GM15510 (cell line): ENCODE results near the gene SRPK3.

Experiments used
- POLR2A ChIP-seq: IDR thresholded peaks from 3 replicates; pipeline ENCODE4 v1.6.1; 2011; ENCODE audit warnings: borderline replicate concordance; ENCODE audit not compliant: insufficient read length; ENCODE audit errors: extremely low read depth

The SRPK3 gene

GRCh38 chrX:153825042-153825441, 44.2 kb downstream of the SRPK3 start:
- no peak for TF ChIP-seq POLR2A

DNA sequence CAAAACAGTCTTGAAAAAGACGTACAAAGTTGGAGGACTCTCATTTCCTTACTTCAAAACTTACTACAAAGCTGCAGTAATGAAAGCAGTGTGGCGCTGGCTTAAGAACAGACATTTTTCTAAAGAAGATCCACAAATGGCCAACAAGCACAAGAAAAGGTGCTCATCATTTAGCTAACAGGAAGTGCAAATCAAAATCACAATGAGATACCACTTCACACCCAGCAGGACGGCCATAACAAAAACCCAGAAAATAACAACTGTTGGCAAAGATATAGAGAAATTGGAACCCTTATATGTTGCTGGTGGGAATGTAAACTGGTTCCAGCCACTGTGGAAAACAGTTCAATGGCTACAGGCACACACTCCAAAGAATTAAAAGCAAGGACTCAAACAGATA, 46.2 kb downstream of the SRPK3 start:
- no peak for TF ChIP-seq POLR2A

DNA sequence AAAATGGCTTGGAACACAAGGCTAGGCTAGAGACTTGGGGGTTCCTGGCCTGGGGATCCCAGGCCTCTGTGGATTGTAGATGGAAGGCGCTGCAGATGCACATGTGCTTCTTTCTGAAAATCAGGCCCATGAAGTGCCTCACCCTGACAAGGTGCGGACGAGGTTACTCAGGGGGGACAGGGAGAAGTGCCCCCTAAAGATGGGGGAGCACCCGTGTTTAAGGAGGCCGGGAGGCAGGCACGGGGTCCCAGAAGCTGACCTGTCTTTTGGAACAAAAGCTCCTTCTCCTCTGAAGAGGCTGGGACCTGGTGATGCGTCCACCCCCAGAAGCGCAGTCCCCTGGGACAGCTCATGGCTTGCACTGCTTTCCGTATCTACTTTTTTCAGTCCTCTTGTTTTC, 47.1 kb downstream of the SRPK3 start:
- TF ChIP-seq POLR2A, result no peak

DNA sequence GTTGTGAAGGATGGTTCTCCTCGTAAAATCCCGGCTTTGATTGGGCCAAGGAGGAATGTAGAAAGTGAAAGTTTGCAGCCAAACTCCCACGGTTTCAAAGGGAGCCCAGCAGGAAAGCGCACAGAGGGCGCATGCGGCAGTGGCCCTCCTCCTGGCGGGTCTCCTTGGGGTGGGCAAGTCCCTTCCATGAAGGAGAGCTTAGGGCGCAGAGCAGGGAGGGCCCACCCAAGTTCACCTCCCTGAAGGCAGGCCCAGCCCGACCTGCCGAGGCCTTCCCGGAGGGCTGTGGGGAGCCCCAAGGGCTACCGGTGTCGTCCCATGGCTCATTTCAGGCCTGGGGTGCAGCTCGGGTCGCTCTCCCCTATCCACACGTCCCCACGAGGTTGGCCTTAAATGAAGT, 47.5 kb downstream of the SRPK3 start:
- no peak for TF ChIP-seq POLR2A

DNA sequence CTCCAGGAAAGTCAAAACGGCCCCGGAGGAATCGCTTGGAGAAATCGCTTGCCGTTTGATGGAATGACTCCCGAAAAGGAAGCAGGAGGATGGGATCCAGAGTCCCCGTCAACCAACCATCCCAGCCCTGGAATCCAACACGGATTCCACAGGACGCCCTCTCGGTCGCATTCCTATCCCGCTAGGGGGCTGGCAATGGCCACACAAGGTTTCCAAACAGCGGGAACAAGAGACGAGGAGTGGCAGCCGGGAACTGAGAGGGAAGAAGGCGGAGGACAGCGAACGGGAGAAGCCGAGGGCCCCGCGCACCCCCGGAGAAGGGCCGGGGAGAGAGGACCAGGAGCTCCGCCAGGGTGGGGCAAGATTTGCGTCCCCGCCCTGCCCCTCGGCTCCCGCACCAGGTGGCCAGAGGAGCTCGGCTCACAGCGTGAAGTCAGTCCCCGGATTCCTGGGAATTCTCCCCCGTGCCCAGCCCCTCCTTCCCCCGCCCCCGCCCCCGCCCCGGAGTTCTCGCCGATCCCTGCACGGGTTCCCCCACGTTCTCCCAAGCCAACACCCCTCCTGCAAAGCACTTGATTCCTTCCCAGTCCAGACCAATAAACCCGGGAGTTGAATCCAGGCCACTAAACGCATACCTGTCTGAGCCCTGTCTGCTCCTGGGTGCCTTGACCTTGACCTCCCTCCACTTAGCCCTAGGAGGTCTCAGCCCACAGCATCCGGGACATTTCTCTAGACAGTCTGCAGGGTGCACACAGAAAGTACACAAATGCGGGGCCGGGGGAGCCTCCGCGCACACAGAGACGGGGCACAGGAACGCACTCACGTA, 48.1 kb downstream of the SRPK3 start:
- no peak for TF ChIP-seq POLR2A

DNA sequence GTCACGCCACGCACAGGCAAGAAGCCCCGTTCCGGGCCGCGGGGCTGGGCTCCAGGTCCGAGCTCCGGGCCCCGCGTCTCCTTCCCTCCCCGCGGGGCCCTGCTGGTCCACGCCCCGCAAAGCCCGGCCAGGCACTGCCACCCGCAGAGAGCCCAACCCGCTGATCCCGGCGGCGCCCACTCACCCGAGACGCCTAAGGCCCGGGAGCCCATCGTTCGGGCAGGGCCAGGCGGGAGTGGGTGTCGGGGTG, 48.6 kb downstream of the SRPK3 start:
- TF ChIP-seq POLR2A, result no peak

- TF ChIP-seq POLR2A, result no peak
Observed at GRCh38 chrX:153829799-153830639, 49.2 kb downstream of the SRPK3 start, which contains the start of gene PDZD4. Gene PDZD4, minus strand, starts transcription at chrX:153830544. Its CDS starts 246 bp downstream, at chrX:153830298.

- TF ChIP-seq POLR2A, result no peak
Observed at GRCh38 chrX:153830640-153831428, 50.0 kb downstream of the SRPK3 start.

- no peak for TF ChIP-seq POLR2A
Observed at GRCh38 chrX:153831429-153832150, 50.7 kb downstream of the SRPK3 start.

DNA sequence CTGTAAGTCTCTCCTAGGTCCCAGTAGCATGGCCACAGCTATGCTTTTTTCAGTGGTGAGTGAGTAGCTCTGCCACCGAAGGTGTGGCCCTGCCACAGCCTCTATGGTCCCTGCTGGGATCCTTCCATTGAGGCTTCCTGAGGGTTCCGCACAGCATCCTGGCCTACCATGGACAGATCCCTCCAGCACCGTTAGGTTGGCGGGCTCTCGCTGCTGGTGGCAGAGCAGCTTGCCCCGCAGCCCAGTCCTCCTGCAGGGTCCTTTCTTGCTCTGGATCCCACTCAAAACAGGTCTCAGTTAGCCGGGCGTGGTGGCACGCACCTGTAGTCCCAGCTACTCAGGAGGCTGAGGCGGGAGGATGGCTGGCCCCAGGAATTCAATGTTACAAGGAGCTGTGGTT, 51.9 kb downstream of the SRPK3 start:
- no peak for TF ChIP-seq POLR2A
